ENCODE measurements around the gene TNFRSF13B. TPM values are rescaled to one million over a fixed set of nuclear protein-coding genes. Genes with fewer than 3 reads are reported as not detected.

Gene TNFRSF13B
- total and polyA plus RNA-seq, 12 donors: 0.18 to 0.48 TPM; not detected in 10

DNA sequence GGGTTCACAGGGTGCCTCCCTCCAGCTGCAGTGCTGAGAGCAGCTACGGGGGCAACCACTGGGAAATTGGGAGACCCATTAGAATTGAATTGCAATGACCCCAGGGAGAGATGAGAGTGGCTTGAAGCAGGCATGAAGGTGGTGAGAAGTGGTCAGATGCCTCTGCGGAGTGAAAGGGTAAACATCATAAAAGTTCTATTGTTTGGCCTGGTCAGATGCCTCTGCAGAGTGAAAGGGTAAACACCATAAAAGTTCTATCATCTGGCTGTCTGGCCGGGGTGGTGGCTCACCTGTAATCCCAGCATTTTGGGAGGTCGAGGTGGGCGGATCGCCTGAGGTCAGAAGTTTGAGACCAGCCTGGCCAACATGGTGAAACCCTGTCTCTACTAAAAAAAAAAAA lies 53.5 kb downstream of the TNFRSF13B start:
- WGBS, 4 donors: 73 to 88% (median 79%) methylated on average over 6 of the region's 6 CpGs
- Histone ChIP-seq H3K27me3 (peaks cover under 1% of the 10 kb centered on the region), H3K4me3 (no peak overlapping the region), H3K36me3 (replicated peaks in 1 of 2) (no peaks in the 10 kb centered on the region), H3K9me3 (replicated peaks in 1 of 3) (no peaks in the 10 kb centered on the region), H3K27ac (no peak overlapping the region), H3K4me1 (replicated peaks in 1 of 2) (no peaks in the 10 kb centered on the region)
- intact Hi-C loops (cut with DNase I): loop anchor here in 1 of 2 donors (5.0 kb wide), 1 partner anchor 69 kb away; no protein-coding TSS in a partner anchor
- DNase-seq: peak in 1 of 7 donors; percentile 1
- TF ChIP-seq POLR2A (IDR thresholded peaks at IDR 0.05): no peak
- TF ChIP-seq, protein P1, sequence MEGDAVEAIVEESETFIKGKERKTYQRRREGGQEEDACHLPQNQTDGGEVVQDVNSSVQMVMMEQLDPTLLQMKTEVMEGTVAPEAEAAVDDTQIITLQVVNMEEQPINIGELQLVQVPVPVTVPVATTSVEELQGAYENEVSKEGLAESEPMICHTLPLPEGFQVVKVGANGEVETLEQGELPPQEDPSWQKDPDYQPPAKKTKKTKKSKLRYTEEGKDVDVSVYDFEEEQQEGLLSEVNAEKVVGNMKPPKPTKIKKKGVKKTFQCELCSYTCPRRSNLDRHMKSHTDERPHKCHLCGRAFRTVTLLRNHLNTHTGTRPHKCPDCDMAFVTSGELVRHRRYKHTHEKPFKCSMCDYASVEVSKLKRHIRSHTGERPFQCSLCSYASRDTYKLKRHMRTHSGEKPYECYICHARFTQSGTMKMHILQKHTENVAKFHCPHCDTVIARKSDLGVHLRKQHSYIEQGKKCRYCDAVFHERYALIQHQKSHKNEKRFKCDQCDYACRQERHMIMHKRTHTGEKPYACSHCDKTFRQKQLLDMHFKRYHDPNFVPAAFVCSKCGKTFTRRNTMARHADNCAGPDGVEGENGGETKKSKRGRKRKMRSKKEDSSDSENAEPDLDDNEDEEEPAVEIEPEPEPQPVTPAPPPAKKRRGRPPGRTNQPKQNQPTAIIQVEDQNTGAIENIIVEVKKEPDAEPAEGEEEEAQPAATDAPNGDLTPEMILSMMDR (IDR thresholded peaks at IDR 0.05): no peak

DNA sequence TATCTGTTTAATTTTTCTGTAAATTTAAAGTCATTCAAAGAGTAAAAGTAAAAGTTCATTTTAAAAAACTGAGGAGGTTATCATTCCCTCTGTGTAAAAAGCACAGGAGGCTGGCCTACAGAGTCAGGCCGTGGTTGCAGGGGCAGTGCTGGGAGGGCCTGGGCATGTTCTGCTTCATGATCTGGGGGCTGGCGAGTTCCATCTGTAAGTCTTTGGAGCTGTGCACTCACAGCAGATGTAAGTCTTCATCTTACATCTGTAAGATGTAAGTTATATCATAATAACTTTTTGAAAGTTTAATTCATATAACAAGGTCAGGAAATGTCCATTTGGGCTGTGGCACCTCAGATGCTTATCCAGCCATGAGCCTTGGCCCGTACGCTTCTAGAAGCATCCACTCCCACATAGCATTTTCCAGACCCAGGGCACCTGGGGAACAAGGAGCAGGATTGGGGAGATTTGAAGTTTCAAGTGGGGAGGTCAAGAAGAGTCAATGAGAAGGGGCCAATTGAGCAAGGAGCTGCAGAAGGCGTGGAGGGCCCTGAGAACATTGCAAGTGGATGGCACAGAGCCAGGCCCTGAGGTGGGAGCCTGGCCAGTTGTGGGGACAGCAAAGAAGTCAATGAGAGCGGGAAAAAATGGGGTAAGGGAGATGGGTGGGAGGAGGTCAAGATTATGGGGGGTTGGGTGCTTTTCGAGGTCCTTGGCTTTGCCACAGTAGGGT lies 54.1 kb downstream of the TNFRSF13B start:
- Histone ChIP-seq H3K4me3 (no peak overlapping the region), H3K27me3 (peaks cover 6% of the 10 kb centered on the region), H3K27ac (no peak overlapping the region), H3K4me1 (replicated peaks in 1 of 2) (no peaks in the 10 kb centered on the region), H3K36me3 (replicated peaks in 1 of 2) (no peaks in the 10 kb centered on the region), H3K9me3 (replicated peaks in 1 of 3) (no peaks in the 10 kb centered on the region)
- 89 to 92% (median 90%) methylated on average over 7 of the region's 7 CpGs for WGBS, 4 donors
- DNase-seq: peak in 2 of 7 donors; percentile 5 to 17
- no peak for TF ChIP-seq POLR2A (IDR thresholded peaks at IDR 0.05)
- TF ChIP-seq, protein P1 (IDR thresholded peaks at IDR 0.05): no peak
- intact Hi-C loops (cut with DNase I): loop anchor here in 1 of 2 donors (5.0 kb wide), 1 partner anchor 69 kb away; no protein-coding TSS in a partner anchor

DNA sequence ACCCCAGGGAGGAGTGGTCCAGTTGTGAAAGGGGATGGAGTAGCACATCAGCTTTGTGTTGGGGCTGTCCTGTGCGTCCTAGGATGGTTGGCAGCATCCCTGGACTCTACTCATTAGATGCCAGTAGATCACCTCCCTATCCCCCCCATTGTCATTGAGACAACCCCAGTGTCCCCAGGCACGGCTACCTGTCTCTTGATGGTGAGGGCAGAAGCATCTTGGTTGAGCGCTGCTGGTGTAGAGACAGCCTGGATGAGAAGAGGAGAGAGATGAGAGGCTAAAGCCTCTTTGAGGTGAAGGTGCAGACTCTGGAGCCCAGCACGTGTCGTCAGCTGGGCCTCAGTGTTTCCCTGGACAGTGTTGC lies 55.4 kb downstream of the TNFRSF13B start:
- intact Hi-C loops (cut with DNase I): loop anchor here in 1 of 2 donors (5.0 kb wide), 1 partner anchor 71 kb away; no protein-coding TSS in a partner anchor
- H3K4me3 ChIP-seq: no peak overlapping the region
- H3K27ac ChIP-seq: no peak overlapping the region
- TF ChIP-seq POLR2A (IDR thresholded peaks at IDR 0.05): no peak
- TF ChIP-seq, protein P1 (IDR thresholded peaks at IDR 0.05): no peak
- DNase-seq: peak in 2 of 7 donors; percentile 8 to 23
- no peaks in the 10 kb centered on the region for H3K9me3 ChIP-seq (replicated peaks in 1 of 3)
- no peaks in the 10 kb centered on the region for H3K4me1 ChIP-seq (replicated peaks in 1 of 2)
- 74 to 89% (median 85%) methylated on average over 5 of the region's 5 CpGs for WGBS, 4 donors
- no peaks in the 10 kb centered on the region for H3K36me3 ChIP-seq (replicated peaks in 1 of 2)
- peaks cover 6% of the 10 kb centered on the region for H3K27me3 ChIP-seq

DNA sequence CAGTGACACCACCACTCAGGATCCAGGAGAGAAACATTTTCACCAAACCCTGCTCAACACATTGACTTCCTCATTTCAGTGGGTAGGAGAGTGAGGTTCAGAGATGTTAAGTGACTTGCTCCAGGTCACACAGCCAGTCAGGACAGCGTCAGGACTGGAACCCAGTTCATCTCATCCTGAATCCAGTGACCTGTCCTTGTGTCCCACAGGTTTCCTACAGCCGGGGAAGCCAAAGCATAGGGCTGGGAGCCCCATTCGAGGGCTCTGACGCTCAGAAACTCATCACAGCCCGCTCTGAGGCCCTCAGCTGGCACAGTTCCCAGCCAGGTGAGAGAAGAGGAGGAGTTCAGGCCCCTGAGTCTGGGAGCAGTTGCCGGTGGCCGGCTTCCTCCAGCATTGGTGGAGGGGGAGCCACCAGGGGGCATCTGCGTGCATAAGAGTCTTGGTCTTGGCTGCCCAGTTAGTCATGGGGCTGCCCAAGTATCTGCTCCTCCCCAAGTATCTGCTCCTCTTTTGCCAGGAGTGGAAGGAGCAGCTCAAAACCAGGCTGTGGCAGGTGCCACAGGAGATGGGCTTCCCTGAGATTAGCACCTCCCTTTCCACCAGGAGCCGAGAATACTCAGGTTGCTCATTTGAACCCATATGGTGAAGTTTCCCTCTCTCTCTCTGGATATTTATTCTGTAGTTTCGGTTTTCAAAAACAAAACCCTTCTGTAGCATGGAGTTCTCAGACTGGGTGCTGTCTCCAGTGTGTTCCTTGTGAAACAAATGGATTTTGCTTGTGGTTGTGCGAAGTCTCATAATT lies 56.0 kb downstream of the TNFRSF13B start:
- peak in 5 of 7 donors; percentile 38 to 62 (median 54) for DNase-seq
- 58 to 62% (median 62%) methylated on average over 7 to 11 of the region's 11 CpGs for WGBS, 4 donors
- Histone ChIP-seq H3K4me3 (no peak overlapping the region), H3K36me3 (replicated peaks in 1 of 2) (no peaks in the 10 kb centered on the region), H3K9me3 (replicated peaks in 1 of 3) (no peaks in the 10 kb centered on the region), H3K4me1 (replicated peaks in 1 of 2) (no peaks in the 10 kb centered on the region), H3K27me3 (peaks cover 6% of the 10 kb centered on the region), H3K27ac (no peak overlapping the region)
- TF ChIP-seq, protein P1 (IDR thresholded peaks at IDR 0.05): peak in 4 of 6 experiments; percentile 12 to 42 (median 16)
- no peak for TF ChIP-seq POLR2A (IDR thresholded peaks at IDR 0.05)
- intact Hi-C loops (cut with DNase I): loop anchor here in 1 of 2 donors (5.0 kb wide), 1 partner anchor 71 kb away; no protein-coding TSS in a partner anchor
